ENCODE data around the gene KCNMA1.

KCNMA1 gene

DNA sequence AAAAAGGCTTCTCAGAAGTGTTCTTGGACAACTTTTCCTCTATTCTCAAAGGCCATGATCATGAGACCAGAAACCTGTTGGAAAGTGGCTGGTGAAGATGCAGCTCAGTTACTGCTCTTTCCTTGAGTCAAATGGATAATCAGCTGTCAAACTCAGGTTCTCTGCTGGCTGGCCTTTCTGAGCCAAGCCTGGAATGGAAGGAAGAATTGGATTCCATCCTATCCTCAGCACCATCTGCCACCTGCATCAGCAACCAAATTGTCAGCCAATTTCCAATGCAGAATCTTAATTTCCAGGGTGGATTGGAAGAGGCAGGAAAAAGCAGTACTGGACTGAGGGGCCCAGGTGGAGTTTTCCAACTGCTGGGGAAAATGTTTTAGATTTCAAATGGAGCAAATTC, 631.7 kb downstream of the KCNMA1 start:
- no peak for FAIRE-seq

DNA sequence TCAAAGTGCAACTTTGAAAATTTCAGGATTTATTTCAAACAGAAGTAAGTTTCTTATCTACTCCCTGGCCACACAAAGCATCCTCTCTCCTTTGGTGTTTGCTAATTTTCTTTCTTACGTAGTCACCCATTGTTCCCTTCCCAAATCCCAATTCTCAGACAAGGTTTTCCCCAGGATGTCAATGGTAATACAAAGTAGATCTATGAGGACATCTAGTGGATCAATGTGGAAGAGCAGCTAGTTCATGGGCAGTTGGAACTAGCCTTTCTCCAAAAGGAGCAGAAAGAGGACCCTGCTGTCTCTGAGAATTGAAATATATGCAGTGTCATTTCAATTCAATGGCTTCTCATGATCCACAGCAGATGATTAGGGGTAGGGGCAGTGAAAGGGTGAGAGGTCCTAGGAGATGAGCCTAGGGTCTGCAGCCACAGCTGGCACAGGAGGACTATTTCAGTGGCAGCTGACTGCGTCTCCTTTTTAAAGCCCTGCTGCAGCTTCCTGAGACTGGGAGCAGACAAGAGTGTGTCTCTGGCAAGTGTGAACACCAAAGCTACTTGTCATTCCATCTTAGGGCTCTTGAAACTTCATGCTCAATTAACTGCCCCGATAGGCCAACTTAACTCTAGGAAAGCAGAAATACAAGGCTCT, 632.6 kb downstream of the KCNMA1 start:
- TF ChIP-seq CTCF (IDR thresholded peaks at IDR 0.05; ENCODE audit: insufficient read depth, missing control alignments), result peak; percentile 73
- DNase-seq (ENCODE audit: insufficient read length, low spot score), result no peak
- FAIRE-seq, result peak; percentile 72

More for the DNA sequence above, 631.7 kb downstream of the KCNMA1 start:
- DNase-seq (ENCODE audit: insufficient read length, low spot score), result no peak
- TF ChIP-seq CTCF (IDR thresholded peaks at IDR 0.05; ENCODE audit: insufficient read depth, missing control alignments), result no peak

GRCh38 chr10:77002872-77003271, 634.7 kb downstream of the KCNMA1 start:
- no peak for TF ChIP-seq CTCF (IDR thresholded peaks at IDR 0.05; ENCODE audit: insufficient read depth, missing control alignments)
- no peak for FAIRE-seq
- DNase-seq (ENCODE audit: insufficient read length, low spot score), result no peak

DNA sequence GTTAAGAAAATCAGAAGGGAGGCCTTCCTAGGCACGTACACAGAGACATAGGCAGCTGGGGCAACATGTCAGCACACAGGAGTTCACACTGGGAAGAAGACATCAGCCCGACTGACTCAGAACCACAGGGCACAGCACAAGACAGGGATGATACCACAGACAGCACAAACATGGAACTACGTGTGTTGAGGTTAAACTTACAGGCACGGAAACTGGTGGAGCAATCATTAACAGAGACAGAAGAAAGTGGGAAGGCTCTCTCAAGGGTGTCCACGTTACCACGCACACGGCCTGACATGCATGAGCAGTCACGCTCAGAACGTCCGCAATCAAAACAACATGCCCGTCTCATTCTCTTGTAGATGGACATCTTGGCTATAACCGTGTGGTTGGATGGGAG, 636.4 kb downstream of the KCNMA1 start:
- no peak for FAIRE-seq
- TF ChIP-seq CTCF (IDR thresholded peaks at IDR 0.05; ENCODE audit: insufficient read depth, missing control alignments), result no peak

GRCh38 chr10:76998451-76998850, 639.2 kb downstream of the KCNMA1 start:
- TF ChIP-seq CTCF (IDR thresholded peaks at IDR 0.05; ENCODE audit: insufficient read depth, missing control alignments), result no peak
- FAIRE-seq, result no peak
- DNase-seq (ENCODE audit: insufficient read length, low spot score), result no peak

More for the DNA sequence above, 636.4 kb downstream of the KCNMA1 start:
- DNase-seq (ENCODE audit: insufficient read length, low spot score), result no peak

DNA sequence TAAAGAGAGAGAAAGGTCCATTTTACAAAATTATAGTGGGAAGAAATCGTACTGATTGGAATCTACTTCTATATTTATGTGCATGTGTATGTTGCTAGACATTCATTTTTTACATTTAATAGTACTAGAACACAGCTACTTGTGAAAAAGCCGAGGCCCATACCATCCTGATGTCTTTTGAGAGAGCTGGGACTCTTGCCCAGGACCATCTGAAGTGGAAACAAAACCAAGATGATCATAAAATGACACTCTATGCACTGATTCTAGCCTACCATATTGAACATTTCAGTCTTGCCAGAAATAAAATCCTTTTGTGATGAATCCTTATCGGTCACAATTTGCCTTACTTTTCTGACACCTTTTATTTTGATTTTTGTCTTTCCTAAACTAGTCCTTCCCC, 640.0 kb downstream of the KCNMA1 start:
- no peak for FAIRE-seq
- no peak for DNase-seq (ENCODE audit: insufficient read length, low spot score)
- TF ChIP-seq CTCF (IDR thresholded peaks at IDR 0.05; ENCODE audit: insufficient read depth, missing control alignments), result no peak

DNA sequence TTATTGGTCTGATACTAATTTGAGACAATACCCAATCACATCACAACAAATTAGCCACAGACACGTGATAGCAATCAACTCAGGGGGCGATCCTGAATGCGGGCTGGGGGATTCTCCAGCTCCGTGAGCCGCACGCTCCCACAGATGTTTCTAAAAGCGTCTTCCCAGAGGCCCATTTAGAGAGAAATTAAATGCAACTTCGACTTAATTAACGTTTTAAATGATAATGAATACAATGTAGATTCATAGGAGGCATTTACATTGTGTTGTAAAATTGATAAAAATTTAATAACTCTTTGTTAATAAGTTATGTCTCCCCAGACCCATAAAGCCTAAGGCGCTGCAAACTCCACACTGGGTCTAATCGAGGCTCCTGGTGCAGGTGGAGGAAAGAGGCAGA, 642.6 kb downstream of the KCNMA1 start:
- DNase-seq (ENCODE audit: insufficient read length, low spot score) (no peak), FAIRE-seq (no peak)
- TF ChIP-seq CTCF (IDR thresholded peaks at IDR 0.05; ENCODE audit: insufficient read depth, missing control alignments), result no peak

Data from D721Med (cell line).